HepG2 (cell line): ENCODE measurements around the gene SRCAP. TPM values are rescaled to one million over a fixed set of nuclear protein-coding genes. Genes with fewer than 3 reads are reported as not detected.

Source experiments
- ATAC-seq: fragments of 200-7000 bp; cut with Tn5 transposase; 3 replicates; pipeline ENCODE4 v1.9.1; 2020; ENCODE audit warnings: mild to moderate bottlenecking, moderate library complexity
- BruUV-seq: library from RNA; stranded (reverse); fragments of 400-500 nt; replicated peaks from 2 replicates; lab custom pipeline; 2021; lab: Mats Ljungman, UMichigan
- CTCF ChIA-PET: fragments of 300-600 bp; formaldehyde crosslinking; extraction: SDS; loops from one replicate; lab custom pipeline; 2021; ENCODE audit warnings: low total read pairs, inconsistent platforms, low intra/inter-chr PET ratio; lab: Yijun Ruan, JAX
- POLR2A ChIA-PET: fragments of 350-600 bp; sonication (Branson Sonifier 250); formaldehyde crosslinking; loops from one replicate; lab custom pipeline; 2020; ENCODE audit warnings: antibody characterized with exemption, inconsistent platforms; lab: Yijun Ruan, JAX
- DNase-seq: peaks from one replicate; pipeline ENCODE4 v3.0.0-alpha.2; 2015; ENCODE audit warnings: low spot score
- FAIRE-seq: peaks from 3 replicates; lab custom pipeline; 2011; peaks lifted over from hg19 to GRCh38; lab: Jason Lieb, UNC
- H2AFZ ChIP-seq: one replicate; pipeline ENCODE4 v1.6.1; 2011; ENCODE audit warnings: low read length, inconsistent platforms
- H3K27ac ChIP-seq: fragments of 300-600 bp; 3 replicates; pipeline ENCODE4 v1.8.0; 2011; ENCODE audit warnings: mixed run types, mild to moderate bottlenecking, mixed read lengths, low read length, inconsistent platforms; ENCODE audit not compliant: insufficient read depth; ENCODE audit errors: extremely low read length
- H3K27me3 ChIP-seq, 2 experiments: fragments of 200-600 bp in 1 of 2; 2 replicates in 1 of 2; 3 replicates in 1 of 2; pipeline versions ENCODE4 v1.6.0 to v1.8.0; 2011; ENCODE audit warnings: low read length in 2 of 2, mild to moderate bottlenecking in 2 of 2, moderate library complexity in 2 of 2, inconsistent platforms in 1 of 2; ENCODE audit not compliant: insufficient read depth in 2 of 2, control insufficient read depth in 1 of 2
- H3K36me3 ChIP-seq, 2 experiments: fragments of 200-600 bp in 1 of 2; replicated peaks in 1 of 2; 2 replicates in 1 of 2; 3 replicates in 1 of 2; pipeline versions ENCODE4 v1.5.1 to v1.8.0; 2011; ENCODE audit warnings: low read length in 2 of 2, inconsistent platforms in 1 of 2; ENCODE audit not compliant: insufficient read depth in 2 of 2, control insufficient read depth in 1 of 2
- H3K4me1 ChIP-seq: 2 replicates; pipeline ENCODE4 v1.5.1; 2012; ENCODE audit warnings: low read length, inconsistent platforms; ENCODE audit not compliant: insufficient read depth
- H3K4me2 ChIP-seq: 2 replicates; pipeline ENCODE4 v1.6.0; 2011; ENCODE audit warnings: low read depth, low read length, inconsistent platforms
- H3K4me3 ChIP-seq, 3 experiments: fragments of 200-600 bp in 1 of 3; sonication (generic), shearing (Covaris generic) in 1 of 3; replicated peaks in 1 of 3; 2 replicates each; pipeline ENCODE4 v1.5.1; 2011 to 2016; ENCODE audit warnings: low read length in 3 of 3, inconsistent platforms in 2 of 3, low read depth in 2 of 3, mild to moderate bottlenecking in 2 of 3, control low read depth in 1 of 3, mixed read lengths in 1 of 3; ENCODE audit not compliant: insufficient read depth in 1 of 3
- H3K79me2 ChIP-seq: one replicate; pipeline ENCODE4 v1.6.1; 2011; ENCODE audit warnings: low read length, inconsistent platforms; ENCODE audit not compliant: insufficient read depth
- H3K9ac ChIP-seq: 2 replicates; pipeline ENCODE4 v1.6.0; 2011; ENCODE audit warnings: mild to moderate bottlenecking, low read depth, low read length, inconsistent platforms; ENCODE audit not compliant: insufficient read depth
- H3K9me3 ChIP-seq: 2 replicates; pipeline ENCODE4 v1.5.1; 2012; ENCODE audit warnings: mild to moderate bottlenecking, low read length
- H4K20me1 ChIP-seq: 2 replicates; pipeline ENCODE4 v1.6.0; 2011; ENCODE audit warnings: inconsistent platforms, mild to moderate bottlenecking, low read length, moderate library complexity; ENCODE audit not compliant: insufficient read depth
- HNF4G ChIP-seq, 2 experiments: sonication (generic) in 1 of 2; formaldehyde crosslinking in 1 of 2; IDR thresholded peaks; 2 replicates each; pipeline versions ENCODE4 v1.4.0 to v1.6.1; 2011 to 2020; ENCODE audit warnings: borderline replicate concordance in 2 of 2, low read depth in 2 of 2, mild to moderate bottlenecking in 2 of 2, low read length in 1 of 2, missing genetic modification reagents in 1 of 2, moderate library complexity in 1 of 2
- KDM2A ChIP-seq: sonication (generic); formaldehyde crosslinking; IDR thresholded peaks from 2 replicates; pipeline ENCODE4 v1.4.0; 2020; ENCODE audit warnings: low read depth, missing genetic modification reagents, borderline replicate concordance
- PAWR ChIP-seq: sonication (generic); formaldehyde crosslinking; IDR thresholded peaks from 2 replicates; pipeline ENCODE4 v1.4.0; 2020; ENCODE audit warnings: missing genetic modification reagents, mild to moderate bottlenecking, borderline replicate concordance
- SP4 ChIP-seq: sonication (generic); formaldehyde crosslinking; IDR thresholded peaks from 2 replicates; pipeline ENCODE4 v1.8.1; 2023; ENCODE audit warnings: mild to moderate bottlenecking, missing genetic modification reagents
- THAP8 ChIP-seq: sonication (generic); formaldehyde crosslinking; IDR thresholded peaks from 2 replicates; pipeline ENCODE4 v1.5.1; 2020; ENCODE audit warnings: missing genetic modification reagents, mild to moderate bottlenecking, borderline replicate concordance
- ZNF460 ChIP-seq: sonication (generic); formaldehyde crosslinking; IDR thresholded peaks from 2 replicates; pipeline ENCODE4 v1.5.1; 2020; ENCODE audit warnings: missing genetic modification reagents, mild to moderate bottlenecking, borderline replicate concordance
- ZNF678 ChIP-seq: sonication (generic); formaldehyde crosslinking; IDR thresholded peaks from 2 replicates; pipeline ENCODE4 v1.4.0; 2020; ENCODE audit warnings: mild to moderate bottlenecking, missing genetic modification reagents
- ZNF747 ChIP-seq: sonication (generic); formaldehyde crosslinking; IDR thresholded peaks from 2 replicates; pipeline ENCODE4 v1.8.1; 2023; ENCODE audit warnings: missing genetic modification reagents, mild to moderate bottlenecking, borderline replicate concordance
- ZNF790 ChIP-seq: sonication (generic); formaldehyde crosslinking; IDR thresholded peaks from 2 replicates; pipeline ENCODE4 v1.8.0; 2022; ENCODE audit warnings: missing genetic modification reagents, mild to moderate bottlenecking, borderline replicate concordance
- WGBS: methylation state at CpG from one replicate; pipeline ENCODE4 v1.1.6; 2017; ENCODE audit warnings: low lambda C conversion rate; 5-methylcytosine and 5-hydroxymethylcytosine counted together
- in situ Hi-C: cut with HindIII; loops from 2 replicates; pipeline ENCODE4 v1.10.0; 2017; ENCODE audit warnings: low pct_unique_long_range_greater_than_20kb; ENCODE audit not compliant: extremely low pct_ligation_motif_present
- intact Hi-C: fragments of 100-400 bp; cut with micrococcal nuclease; formaldehyde crosslinking; loops from one replicate; pipeline ENCODE4 v1.10.0; 2022; ENCODE audit not compliant: unreplicated experiment
- polyA plus RNA-seq, 8 experiments: library from polyadenylated mRNA; depleted of rRNA in 3 of 8; stranded (reverse) in 7 of 8; unstranded in 1 of 8; fragments of >200 nt; fragmentation: Illumina TruSeq in 4 of 8; extraction: Trizol in 4 of 8; gene quantifications; 2 replicates each; pipeline versions ENCODE4 v1.2.1 to v1.2.3, GENCODE V29; 2011 to 2016; ENCODE audit warnings: low read depth in 4 of 8, missing spikeins in 1 of 8, mixed read lengths in 1 of 8; ENCODE audit not compliant: insufficient read depth in 1 of 8
- total RNA-seq, 5 experiments: library from RNA; depleted of rRNA; stranded (reverse); fragments of >200 nt; fragmentation: Illumina TruSeq; extraction: Trizol; gene quantifications; 2 replicates each; pipeline ENCODE4 v1.2.3, GENCODE V29; 2016; ENCODE audit warnings: low read depth in 1 of 5
- TF ChIP-seq, protein P1 (sequence below): sonication (generic); formaldehyde crosslinking; IDR thresholded peaks from 2 replicates; pipeline ENCODE4 v1.5.1; 2020; ENCODE audit warnings: mild to moderate bottlenecking, missing genetic modification reagents, borderline replicate concordance
- TF ChIP-seq, protein P2 (sequence below): sonication (generic); formaldehyde crosslinking; IDR thresholded peaks from 2 replicates; pipeline ENCODE4 v1.4.0; 2020; ENCODE audit warnings: missing genetic modification reagents, mild to moderate bottlenecking, borderline replicate concordance

Gene SRCAP
- total and polyA plus RNA-seq, 2 of the 13 experiments (the other 11 are each of a cell fraction or from before 2014, with no cell fraction given), result 4.9 to 9.0 TPM

DNA sequence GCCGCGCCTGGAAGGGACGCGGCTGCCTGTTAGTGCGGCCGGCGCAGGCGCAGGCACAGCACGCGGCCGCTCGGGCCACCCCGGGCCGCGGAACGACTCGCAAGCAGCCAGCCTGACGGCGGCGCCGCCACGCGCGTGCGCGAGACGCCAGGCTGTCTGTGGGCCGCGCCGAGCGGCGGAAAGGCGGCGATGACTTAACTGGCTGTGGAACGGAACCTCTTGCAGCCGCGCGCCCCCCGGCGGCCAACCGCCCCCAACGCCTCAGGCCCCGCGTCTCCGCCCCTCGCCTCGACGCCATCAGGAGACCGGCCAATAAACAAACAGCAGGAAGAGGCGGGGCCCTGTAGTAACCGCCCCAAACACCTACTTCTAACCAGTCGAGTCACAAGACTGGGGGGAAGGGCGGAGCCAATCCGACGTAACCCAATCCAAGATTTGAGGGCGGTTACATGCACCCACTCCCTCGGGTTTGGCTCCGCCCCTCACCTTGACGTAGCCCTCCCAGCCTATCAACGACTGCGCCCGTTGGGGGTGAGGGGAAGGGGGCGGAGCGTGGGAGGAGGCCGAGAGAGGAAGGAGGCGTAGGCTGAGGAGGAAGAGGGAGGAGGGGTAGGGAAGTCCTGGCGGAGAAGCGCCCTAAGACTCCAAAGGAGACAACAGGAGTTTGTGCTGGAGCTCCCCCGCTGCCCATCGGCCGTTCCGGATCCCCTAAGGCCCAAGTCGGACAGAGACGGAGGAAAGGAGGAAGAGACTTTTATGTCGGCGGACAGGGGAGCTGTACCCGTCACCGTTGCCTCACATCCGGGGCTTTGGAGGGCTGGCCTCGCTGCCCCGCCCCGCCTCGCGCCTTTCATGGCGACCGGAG lies 40.9 kb upstream of the SRCAP start, which contains the start of gene FBRS:
Gene FBRS, plus strand, starts transcription at position 566 of the 865 bp plus-strand sequence. CDS start 1,088 bp downstream, outside the sequence.
- Histone ChIP-seq H2AFZ (no peak within 1 kb of the TSS), H3K27ac (peak within 1 kb of the TSS; percentile 93), H3K36me3 (peaks cover 28 to 54% of the 10 kb centered on the region in 2 experiments), H3K9me3 (no peaks in the 10 kb centered on the region), H3K4me2 (peak within 1 kb of the TSS; percentile 92), H3K9ac (peak within 1 kb of the TSS; percentile 91), H3K27me3 (no peaks in the 10 kb centered on the region; a peak in 1 of 5 replicates), H3K4me3 (peak within 1 kb of the TSS; percentile 78 to 89 (median 82)), H4K20me1 (peaks cover 24% of the 10 kb centered on the region; the same call in 1 of the 2 replicates), H3K79me2 (peaks cover 37% of the 10 kb centered on the region), H3K4me1 (peaks cover 36% of the 10 kb centered on the region)
- DNase-seq (peak; percentile 100), FAIRE-seq (peak; percentile 97), ATAC-seq (peak; percentile 85)
- intact Hi-C loops (loop anchor here (1.0 to 10.0 kb wide), 4 partner anchors 24 to 573 kb away; partner anchors contain the start of gene ZNF768), in situ Hi-C loops (loop anchor here (25.0 kb wide), 1 partner anchor 846 kb away; the partner anchor contains the start of genes MAZ, MVP, PAGR1 and PRRT2)
- ChIA-PET POLR2A (interaction anchor here (0.6 to 2.2 kb wide), 38 partner anchors 8 to 593 kb away, joined by 3 to 18 read pairs (median 6); partner anchors contain the start of genes ALDOA, CD2BP2, DCTPP1 and FBXL19), CTCF (interaction anchor here (1.2 to 1.4 kb wide), 2 partner anchors 30 to 36 kb away, joined by 3 to 4 read pairs; no protein-coding TSS in a partner anchor)
- no TSS peak for BruUV-seq
- under 1% methylated on average over 34 of the region's 86 CpGs for WGBS
- TF ChIP-seq ZNF678 (CRISPR knock-in tag) (peak; percentile 65; the same call in 1 of the 2 replicates), SP4 (CRISPR knock-in tag) (peak; percentile 100), ZNF747 (CRISPR knock-in tag) (no peak; the same call in 1 of the 2 replicates), ZNF790 (CRISPR knock-in tag) (peak; percentile 96; the same call in 1 of the 2 replicates), THAP8 (CRISPR knock-in tag) (no peak), HNF4G (IDR thresholded peaks at IDR 0.05; ENCODE audit: borderline replicate concordance, low read depth, low read length) (no peak; the same call in 1 of the 2 replicates), HNF4G (CRISPR knock-in tag; IDR thresholded peaks at IDR 0.05; ENCODE audit: borderline replicate concordance, low read depth) (no peak), PAWR (CRISPR knock-in tag) (no peak), ZNF460 (CRISPR knock-in tag) (no peak; the same call in 1 of the 2 replicates), KDM2A (peak; percentile 75; the same call in 1 of the 2 replicates)
- TF ChIP-seq, protein P1, sequence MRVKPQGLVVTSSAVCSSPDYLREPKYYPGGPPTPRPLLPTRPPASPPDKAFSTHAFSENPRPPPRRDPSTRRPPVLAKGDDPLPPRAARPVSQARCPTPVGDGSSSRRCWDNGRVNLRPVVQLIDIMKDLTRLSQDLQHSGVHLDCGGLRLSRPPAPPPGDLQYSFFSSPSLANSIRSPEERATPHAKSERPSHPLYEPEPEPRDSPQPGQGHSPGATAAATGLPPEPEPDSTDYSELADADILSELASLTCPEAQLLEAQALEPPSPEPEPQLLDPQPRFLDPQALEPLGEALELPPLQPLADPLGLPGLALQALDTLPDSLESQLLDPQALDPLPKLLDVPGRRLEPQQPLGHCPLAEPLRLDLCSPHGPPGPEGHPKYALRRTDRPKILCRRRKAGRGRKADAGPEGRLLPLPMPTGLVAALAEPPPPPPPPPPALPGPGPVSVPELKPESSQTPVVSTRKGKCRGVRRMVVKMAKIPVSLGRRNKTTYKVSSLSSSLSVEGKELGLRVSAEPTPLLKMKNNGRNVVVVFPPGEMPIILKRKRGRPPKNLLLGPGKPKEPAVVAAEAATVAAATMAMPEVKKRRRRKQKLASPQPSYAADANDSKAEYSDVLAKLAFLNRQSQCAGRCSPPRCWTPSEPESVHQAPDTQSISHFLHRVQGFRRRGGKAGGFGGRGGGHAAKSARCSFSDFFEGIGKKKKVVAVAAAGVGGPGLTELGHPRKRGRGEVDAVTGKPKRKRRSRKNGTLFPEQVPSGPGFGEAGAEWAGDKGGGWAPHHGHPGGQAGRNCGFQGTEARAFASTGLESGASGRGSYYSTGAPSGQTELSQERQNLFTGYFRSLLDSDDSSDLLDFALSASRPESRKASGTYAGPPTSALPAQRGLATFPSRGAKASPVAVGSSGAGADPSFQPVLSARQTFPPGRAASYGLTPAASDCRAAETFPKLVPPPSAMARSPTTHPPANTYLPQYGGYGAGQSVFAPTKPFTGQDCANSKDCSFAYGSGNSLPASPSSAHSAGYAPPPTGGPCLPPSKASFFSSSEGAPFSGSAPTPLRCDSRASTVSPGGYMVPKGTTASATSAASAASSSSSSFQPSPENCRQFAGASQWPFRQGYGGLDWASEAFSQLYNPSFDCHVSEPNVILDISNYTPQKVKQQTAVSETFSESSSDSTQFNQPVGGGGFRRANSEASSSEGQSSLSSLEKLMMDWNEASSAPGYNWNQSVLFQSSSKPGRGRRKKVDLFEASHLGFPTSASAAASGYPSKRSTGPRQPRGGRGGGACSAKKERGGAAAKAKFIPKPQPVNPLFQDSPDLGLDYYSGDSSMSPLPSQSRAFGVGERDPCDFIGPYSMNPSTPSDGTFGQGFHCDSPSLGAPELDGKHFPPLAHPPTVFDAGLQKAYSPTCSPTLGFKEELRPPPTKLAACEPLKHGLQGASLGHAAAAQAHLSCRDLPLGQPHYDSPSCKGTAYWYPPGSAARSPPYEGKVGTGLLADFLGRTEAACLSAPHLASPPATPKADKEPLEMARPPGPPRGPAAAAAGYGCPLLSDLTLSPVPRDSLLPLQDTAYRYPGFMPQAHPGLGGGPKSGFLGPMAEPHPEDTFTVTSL (CRISPR knock-in tag), result no peak
- TF ChIP-seq, protein P2, sequence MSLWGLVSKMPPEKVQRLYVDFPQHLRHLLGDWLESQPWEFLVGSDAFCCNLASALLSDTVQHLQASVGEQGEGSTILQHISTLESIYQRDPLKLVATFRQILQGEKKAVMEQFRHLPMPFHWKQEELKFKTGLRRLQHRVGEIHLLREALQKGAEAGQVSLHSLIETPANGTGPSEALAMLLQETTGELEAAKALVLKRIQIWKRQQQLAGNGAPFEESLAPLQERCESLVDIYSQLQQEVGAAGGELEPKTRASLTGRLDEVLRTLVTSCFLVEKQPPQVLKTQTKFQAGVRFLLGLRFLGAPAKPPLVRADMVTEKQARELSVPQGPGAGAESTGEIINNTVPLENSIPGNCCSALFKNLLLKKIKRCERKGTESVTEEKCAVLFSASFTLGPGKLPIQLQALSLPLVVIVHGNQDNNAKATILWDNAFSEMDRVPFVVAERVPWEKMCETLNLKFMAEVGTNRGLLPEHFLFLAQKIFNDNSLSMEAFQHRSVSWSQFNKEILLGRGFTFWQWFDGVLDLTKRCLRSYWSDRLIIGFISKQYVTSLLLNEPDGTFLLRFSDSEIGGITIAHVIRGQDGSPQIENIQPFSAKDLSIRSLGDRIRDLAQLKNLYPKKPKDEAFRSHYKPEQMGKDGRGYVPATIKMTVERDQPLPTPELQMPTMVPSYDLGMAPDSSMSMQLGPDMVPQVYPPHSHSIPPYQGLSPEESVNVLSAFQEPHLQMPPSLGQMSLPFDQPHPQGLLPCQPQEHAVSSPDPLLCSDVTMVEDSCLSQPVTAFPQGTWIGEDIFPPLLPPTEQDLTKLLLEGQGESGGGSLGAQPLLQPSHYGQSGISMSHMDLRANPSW (CRISPR knock-in tag), result peak; percentile 50; the same call in 1 of the 2 replicates
